Endothelial cell of umbilical vein (primary cell): Measurements from ENCODE around the gene KLK1.

ENCODE experiments used
- EZH2 ChIP-seq: IDR thresholded peaks from 2 replicates; pipeline ENCODE4 v1.6.1; 2012; ENCODE audit warnings: borderline replicate concordance, low read depth, mild to moderate bottlenecking, moderate library complexity, low read length, inconsistent platforms; ENCODE audit not compliant: severe bottlenecking
- GATA2 ChIP-seq: IDR thresholded peaks from 2 replicates; pipeline ENCODE4 v1.7.0; 2011; ENCODE audit warnings: low read depth, mild to moderate bottlenecking, moderate library complexity, mixed read lengths, low read length; ENCODE audit not compliant: insufficient read length, insufficient read depth
- JUN ChIP-seq: IDR thresholded peaks from 2 replicates; pipeline ENCODE4 v1.6.1; 2011; ENCODE audit warnings: borderline replicate concordance, low read depth; ENCODE audit not compliant: insufficient read length, insufficient read depth
- MAX ChIP-seq: IDR thresholded peaks from 2 replicates; pipeline ENCODE4 v1.6.1; 2011; ENCODE audit not compliant: insufficient read depth, insufficient read length
- POLR2A ChIP-seq: IDR thresholded peaks from 2 replicates; pipeline ENCODE4 v1.6.1; 2012; ENCODE audit warnings: low read depth, mild to moderate bottlenecking, control low read depth, low read length
- POLR2AphosphoS5 ChIP-seq: IDR thresholded peaks from 2 replicates; pipeline ENCODE4 v1.6.1; 2012; ENCODE audit warnings: low read depth, mild to moderate bottlenecking, control low read depth, low read length, moderate library complexity; ENCODE audit not compliant: insufficient read depth
- TF ChIP-seq, protein P1 (sequence below), 2 donors: IDR thresholded peaks; 1 replicate in 1 of 2; 2 replicates in 1 of 2; pipeline ENCODE4 v1.5.1; 2011; ENCODE audit warnings: low read length in 2 of 2, mild to moderate bottlenecking in 2 of 2, moderate library complexity in 2 of 2, control low read depth in 1 of 2, inconsistent platforms in 1 of 2, low read depth in 1 of 2; ENCODE audit not compliant: insufficient read depth in 1 of 2; ENCODE audit errors: extremely low read depth in 1 of 2

- TF ChIP-seq POLR2A (no peak), JUN (no peak), POLR2AphosphoS5 (no peak), EZH2 (no peak), GATA2 (no peak), MAX (no peak)
- TF ChIP-seq, protein P1, sequence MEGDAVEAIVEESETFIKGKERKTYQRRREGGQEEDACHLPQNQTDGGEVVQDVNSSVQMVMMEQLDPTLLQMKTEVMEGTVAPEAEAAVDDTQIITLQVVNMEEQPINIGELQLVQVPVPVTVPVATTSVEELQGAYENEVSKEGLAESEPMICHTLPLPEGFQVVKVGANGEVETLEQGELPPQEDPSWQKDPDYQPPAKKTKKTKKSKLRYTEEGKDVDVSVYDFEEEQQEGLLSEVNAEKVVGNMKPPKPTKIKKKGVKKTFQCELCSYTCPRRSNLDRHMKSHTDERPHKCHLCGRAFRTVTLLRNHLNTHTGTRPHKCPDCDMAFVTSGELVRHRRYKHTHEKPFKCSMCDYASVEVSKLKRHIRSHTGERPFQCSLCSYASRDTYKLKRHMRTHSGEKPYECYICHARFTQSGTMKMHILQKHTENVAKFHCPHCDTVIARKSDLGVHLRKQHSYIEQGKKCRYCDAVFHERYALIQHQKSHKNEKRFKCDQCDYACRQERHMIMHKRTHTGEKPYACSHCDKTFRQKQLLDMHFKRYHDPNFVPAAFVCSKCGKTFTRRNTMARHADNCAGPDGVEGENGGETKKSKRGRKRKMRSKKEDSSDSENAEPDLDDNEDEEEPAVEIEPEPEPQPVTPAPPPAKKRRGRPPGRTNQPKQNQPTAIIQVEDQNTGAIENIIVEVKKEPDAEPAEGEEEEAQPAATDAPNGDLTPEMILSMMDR (IDR thresholded peaks at IDR 0.05; ENCODE audit: extremely low read depth in 1 of 2, insufficient read depth in 1 of 2, low read depth in 1 of 2, low read length in 2 of 2) = no peak
Measured at GRCh38 chr19:50823389-50824042, at the start of gene KLK1.
